HL-60/S4 treated with retinoic acid at 250 ng/mL for 4 days and 3 days (cell line): ENCODE measurements around the gene TAAR5.
"Not testable (repeated sequence)": the region's sequence is repeated elsewhere in the genome, so short reads cannot be mapped to it uniquely, and the experiment has no call there.

Experiments used
- in situ Hi-C: fragments of 300-500 bp; cut with MboI; formaldehyde crosslinking; loops from 2 replicates; pipeline ENCODE4 v1.7.0; 2022; ENCODE audit warnings: low sequenced_read_pairs

Gene TAAR5

DNA sequence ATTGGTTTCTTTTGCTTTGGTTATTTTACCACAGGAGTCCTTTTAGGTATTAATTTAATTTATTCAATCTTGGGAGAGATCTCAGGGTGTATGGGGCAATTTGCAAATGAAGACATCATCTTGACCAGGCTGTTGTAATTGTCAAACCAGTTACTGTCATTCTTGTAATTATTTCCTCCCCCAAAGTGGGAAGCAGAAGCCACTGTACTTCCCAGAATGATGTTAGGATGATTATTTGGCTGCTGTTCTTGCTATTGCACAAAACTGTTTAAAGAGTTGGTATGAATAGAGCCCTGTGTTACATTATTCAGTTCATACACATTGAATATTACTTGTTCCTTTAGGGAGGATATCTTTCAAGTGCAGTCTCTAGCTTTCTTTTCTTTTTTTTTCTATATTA lies 17.8 kb downstream of the TAAR5 start:
- in situ Hi-C loops, result no loop called here

DNA sequence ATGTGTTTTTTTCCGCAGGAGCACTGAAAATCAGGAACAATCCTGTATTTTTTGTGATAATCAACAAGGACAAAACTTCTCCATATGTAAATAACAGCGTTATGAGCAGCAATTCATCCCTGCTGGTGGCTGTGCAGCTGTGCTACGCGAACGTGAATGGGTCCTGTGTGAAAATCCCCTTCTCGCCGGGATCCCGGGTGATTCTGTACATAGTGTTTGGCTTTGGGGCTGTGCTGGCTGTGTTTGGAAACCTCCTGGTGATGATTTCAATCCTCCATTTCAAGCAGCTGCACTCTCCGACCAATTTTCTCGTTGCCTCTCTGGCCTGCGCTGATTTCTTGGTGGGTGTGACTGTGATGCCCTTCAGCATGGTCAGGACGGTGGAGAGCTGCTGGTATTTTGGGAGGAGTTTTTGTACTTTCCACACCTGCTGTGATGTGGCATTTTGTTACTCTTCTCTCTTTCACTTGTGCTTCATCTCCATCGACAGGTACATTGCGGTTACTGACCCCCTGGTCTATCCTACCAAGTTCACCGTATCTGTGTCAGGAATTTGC lies 19.2 kb downstream of the TAAR5 start, which contains the start of gene TAAR6:
TSS of gene TAAR6 (plus strand) at position 102 of the 557 bp plus-strand sequence. CDS start at position 102, 0 bp downstream.
- in situ Hi-C loops, result no loop called here

DNA sequence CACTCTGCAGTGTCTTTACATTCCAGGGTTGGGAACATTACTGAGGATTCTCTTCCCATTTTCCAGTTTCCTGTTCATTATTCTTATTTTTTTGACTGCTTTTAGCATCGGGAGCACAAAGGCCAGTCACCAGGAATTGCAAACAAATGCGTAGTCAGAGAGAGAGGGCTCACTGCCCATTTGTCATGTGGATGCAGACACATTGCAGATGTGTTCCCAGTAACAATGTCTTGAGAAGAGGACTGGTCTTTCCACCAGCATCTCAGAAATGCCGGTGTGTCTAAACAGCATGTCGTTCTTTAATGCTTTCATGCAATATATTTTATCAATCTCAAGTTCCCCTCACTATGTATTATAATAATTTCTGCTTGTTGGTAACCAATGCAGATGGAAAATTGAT lies 20.4 kb downstream of the TAAR5 start:
- in situ Hi-C loops, result no loop called here

DNA sequence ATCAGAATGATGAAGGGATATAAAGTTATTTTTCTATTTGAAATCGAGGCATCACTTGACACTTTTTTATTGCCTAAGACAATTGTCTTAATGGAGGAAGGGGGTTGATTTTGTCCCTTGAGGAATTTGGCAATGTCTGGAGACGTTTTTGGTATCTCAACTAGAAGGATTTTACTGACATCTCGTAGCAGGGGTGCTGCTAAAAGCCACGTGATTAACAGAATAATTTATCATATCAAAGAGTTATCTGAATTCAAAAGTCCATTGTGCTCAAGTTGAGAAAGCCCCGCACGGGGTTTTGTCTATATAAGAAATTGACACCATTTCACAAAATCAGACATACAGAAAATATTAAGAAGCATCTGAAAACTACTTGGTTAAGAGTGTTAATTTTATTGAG lies 20.9 kb downstream of the TAAR5 start:
- in situ Hi-C loops, result no loop called here

DNA sequence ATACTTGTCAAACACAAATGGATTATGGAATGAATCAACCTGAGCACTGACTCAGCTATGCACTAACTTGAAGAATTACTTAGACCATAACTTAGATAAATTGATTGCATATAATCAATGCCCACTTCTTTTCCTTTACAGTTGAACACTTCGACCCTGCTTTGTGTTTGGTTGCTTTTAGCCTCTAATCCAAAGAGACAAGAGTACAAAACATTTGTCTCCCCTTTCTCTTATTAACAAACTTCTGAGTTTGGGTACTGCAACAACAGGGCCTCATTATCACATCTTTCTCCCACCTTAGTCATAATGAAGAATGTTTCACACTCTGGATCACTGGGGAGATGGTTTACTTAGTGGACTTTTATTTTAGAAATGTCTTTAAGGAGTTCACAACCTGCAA lies 22.0 kb downstream of the TAAR5 start:
- in situ Hi-C loops, result no loop called here

DNA sequence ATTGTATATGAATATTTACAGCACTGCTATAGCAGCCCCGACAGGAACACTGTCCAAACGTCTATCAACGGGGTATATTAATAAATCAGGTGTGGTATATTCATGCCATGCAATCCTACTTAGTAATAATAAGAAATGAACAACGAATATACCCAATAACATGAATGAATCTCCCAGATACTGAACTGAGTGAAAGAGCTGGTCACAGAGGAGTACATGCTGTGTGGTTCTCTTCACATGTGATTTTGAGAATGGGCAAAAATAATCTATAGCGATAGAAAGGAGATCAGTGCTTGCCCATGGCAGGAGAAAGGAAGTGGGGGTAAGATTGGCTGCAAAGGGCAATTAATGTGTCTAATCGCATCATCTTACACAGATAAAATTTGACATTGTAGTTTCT lies 23.1 kb downstream of the TAAR5 start:
- in situ Hi-C loops, result no loop called here

DNA sequence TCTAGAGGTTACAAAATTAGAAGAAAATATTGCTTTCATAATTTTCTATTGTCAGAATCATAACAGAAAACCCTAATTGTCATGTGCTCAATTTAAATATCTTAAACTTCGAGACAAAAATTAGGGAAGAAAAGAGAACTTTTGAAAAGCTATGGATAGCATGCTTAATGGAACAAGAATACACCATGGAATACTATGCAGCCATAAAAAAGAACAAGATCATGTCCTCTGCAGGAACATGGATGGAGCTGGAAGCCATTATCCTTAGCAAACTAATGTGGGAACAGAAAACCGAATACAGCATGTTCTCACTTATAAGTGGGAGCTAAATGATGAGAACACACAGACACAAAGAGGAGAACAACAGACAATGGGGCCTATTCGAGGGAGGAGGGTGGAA lies 29.5 kb downstream of the TAAR5 start:
- in situ Hi-C loops, result not testable (repeated sequence)

DNA sequence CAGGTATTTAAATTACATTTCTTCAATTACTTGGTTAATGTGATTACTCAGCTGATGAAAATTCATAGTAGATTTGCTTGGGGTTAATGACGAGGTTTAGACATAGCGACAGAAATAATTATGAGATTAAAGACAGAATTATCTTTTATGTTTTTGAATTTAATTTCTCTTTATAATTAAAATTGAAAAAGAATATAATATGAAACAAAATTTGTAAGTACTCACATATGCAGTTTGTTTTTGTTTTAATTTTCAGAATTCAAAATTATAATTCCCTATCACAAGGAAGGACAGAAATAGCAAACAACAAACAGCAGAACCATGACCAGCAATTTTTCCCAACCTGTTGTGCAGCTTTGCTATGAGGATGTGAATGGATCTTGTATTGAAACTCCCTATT lies 37.2 kb downstream of the TAAR5 start, which contains the start of gene TAAR8:
TSS of gene TAAR8 (plus strand) at position 301 of the 400 bp plus-strand sequence. CDS start at position 322, 21 bp downstream.
- in situ Hi-C loops, result no loop called here

DNA sequence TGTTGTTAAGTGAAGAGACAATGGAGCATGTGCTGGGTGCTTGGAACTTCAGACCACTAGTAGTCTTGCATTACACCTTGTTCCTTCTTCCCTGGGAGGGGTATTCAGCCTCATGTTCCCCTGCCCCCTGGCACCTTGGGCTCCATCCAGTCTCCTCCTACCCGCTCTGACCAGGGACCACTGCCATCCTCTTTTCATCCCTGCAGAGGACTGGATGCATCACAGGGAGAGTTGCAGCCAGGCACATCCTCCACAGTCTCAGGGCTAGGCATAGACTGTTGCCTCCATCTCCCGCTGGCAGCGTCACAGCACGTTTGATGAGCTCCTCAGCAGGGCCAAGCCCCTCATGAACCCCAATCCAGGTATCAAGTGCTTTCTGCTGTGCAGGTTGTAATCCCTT lies 38.3 kb downstream of the TAAR5 start:
- in situ Hi-C loops, result no loop called here

DNA sequence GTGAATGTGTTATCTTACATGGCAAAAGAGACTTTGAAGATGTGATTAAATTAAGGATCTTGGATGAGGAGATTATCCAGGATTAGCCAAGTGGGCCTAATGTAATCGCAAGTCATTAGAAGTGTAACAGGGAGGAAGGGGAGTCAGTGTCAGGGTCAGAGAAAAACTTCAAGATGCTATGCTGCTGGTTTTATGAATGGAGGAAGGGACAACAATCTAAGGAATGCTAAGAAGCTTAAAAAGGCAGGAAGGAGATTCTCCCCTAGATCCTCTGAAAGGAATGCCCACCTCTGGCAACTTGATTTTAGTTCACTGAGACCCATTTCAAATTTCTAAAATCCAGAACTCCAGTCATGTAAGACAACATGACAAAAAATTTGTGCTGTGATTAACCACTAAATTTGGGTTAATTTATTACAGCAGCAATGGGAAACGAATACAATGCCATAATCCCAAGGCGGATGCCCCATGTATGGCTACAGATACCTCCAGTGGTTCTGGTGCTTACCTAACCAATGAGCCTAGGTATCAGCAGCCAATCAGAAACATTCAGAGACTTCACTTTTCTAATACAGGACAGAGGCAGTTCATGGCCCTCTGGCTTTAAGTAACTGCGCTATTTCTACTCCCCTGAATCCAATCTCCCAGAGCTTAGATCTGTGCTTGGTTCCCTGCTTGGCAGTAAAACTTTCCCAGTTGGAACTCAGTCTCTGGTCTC lies 40.6 kb downstream of the TAAR5 start:
- in situ Hi-C loops, result no loop called here

DNA sequence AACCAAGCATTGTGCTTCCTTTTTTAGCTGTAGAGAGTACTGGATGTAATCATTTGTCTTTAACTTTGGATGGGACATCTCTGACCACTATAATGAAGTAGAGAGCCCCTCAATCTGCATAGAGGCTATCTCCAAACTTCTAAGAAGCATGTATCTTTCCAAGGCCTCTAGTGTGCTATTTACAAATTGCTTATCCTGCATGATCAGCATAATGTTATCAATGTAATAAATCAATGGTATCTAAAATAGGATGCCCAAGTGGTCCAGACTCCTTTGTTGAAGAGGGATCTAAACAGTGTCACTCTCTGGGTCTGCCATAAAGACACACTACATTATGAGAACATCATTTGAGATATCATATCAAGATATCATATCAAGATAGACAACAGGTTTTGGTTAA lies 44.7 kb downstream of the TAAR5 start:
- in situ Hi-C loops, result no loop called here
